Thyroid gland (tissue), 4 donors: ENCODE data around the gene SCAPER.
"Not testable (repeated sequence)": the region's sequence is repeated elsewhere in the genome, so short reads cannot be mapped to it uniquely, and the experiment has no call there.

ENCODE experiments used
- POLR2A ChIP-seq, 2 donors: fragments of 450-650 bp; IDR thresholded peaks; one replicate each; pipeline ENCODE4 v1.6.1; 2017; ENCODE audit warnings: antibody characterized with exemption in 2 of 2, mild to moderate bottlenecking in 2 of 2, moderate library complexity in 1 of 2
- TF ChIP-seq, protein P1 (sequence below), 6 experiments: fragments of 200-600 bp in 3 of 6; fragments of 450-650 bp in 3 of 6; sonication (generic) in 3 of 6; IDR thresholded peaks; one replicate each; pipeline ENCODE4 v1.5.1; 2016 to 2019; ENCODE audit warnings: antibody characterized with exemption in 6 of 6, mild to moderate bottlenecking in 2 of 6, inconsistent platforms in 1 of 6, moderate library complexity in 1 of 6

GRCh38 chr15:76899931-76900310 is 5.2 kb downstream of the SCAPER start:
- TF ChIP-seq, protein P1, sequence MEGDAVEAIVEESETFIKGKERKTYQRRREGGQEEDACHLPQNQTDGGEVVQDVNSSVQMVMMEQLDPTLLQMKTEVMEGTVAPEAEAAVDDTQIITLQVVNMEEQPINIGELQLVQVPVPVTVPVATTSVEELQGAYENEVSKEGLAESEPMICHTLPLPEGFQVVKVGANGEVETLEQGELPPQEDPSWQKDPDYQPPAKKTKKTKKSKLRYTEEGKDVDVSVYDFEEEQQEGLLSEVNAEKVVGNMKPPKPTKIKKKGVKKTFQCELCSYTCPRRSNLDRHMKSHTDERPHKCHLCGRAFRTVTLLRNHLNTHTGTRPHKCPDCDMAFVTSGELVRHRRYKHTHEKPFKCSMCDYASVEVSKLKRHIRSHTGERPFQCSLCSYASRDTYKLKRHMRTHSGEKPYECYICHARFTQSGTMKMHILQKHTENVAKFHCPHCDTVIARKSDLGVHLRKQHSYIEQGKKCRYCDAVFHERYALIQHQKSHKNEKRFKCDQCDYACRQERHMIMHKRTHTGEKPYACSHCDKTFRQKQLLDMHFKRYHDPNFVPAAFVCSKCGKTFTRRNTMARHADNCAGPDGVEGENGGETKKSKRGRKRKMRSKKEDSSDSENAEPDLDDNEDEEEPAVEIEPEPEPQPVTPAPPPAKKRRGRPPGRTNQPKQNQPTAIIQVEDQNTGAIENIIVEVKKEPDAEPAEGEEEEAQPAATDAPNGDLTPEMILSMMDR (IDR thresholded peaks at IDR 0.05), result not testable (repeated sequence)
- not testable (repeated sequence) for TF ChIP-seq POLR2A (IDR thresholded peaks at IDR 0.05)
